Measurements from ENCODE around the gene NELFCD. TPM values are rescaled to one million over a fixed set of nuclear protein-coding genes. Genes with fewer than 3 reads are reported as not detected.

Gene NELFCD
- total and polyA plus RNA-seq, 9 of the 15 experiments (the other 6 are each of a cell fraction or from before 2014, with no cell fraction given) = 11.7 to 163 (median 96.5) TPM

DNA sequence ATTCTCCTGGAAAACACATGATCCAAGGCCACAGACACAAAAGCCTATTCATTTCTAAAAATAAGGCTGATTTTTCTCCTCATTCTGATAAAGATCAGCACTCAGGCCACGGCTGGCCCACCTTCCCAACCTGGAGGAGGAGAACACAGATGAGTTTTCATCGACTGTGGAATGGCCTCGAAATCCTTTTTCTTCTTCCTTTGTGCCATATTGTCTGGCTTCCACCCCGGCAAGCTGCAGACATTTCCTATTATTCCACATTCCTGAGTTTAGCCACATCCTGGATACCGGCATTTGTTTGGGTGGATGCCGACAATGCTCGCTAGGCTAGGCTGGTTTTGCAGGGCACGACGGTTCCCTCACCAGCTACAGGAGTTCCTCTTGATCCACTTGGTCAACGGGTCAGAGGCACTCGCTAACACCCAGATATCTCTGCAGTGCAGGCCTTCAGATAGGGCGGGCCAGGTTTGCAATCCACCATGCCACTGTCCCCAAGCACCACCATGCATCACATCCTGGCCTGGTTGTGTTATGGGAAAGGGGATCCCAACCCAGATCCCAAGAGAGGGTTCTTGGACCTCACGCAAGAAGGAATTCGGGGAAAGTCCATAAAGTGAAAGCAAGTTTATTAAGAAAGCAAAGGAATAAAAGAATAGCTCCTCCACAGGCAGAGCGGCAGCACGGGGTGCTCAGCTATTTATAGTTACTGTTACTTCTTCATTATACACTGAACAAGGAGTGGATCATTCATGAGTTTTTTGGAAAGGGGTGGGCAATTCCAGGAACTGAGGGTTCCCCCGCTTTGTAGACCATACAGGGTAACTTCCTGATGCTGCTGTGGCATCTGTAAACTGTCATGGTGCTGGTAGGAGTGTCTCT, 30.2 kb downstream of the NELFCD start (continued):
- TF ChIP-seq CCNT2 (IDR thresholded peaks at IDR 0.05; ENCODE audit: borderline replicate concordance, extremely low read depth, insufficient read length, low read depth, low read length) = no peak
- no peak for TF ChIP-seq WHSC1 (IDR thresholded peaks at IDR 0.05; ENCODE audit: low read length)
- TF ChIP-seq MTA1 (IDR thresholded peaks at IDR 0.05; ENCODE audit: borderline replicate concordance) = peak; percentile 44; the same call in 1 of the 2 replicates
- TF ChIP-seq, protein P1, sequence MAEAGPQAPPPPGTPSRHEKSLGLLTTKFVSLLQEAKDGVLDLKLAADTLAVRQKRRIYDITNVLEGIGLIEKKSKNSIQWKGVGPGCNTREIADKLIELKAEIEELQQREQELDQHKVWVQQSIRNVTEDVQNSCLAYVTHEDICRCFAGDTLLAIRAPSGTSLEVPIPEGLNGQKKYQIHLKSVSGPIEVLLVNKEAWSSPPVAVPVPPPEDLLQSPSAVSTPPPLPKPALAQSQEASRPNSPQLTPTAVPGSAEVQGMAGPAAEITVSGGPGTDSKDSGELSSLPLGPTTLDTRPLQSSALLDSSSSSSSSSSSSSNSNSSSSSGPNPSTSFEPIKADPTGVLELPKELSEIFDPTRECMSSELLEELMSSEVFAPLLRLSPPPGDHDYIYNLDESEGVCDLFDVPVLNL (CRISPR knock-in tag; IDR thresholded peaks at IDR 0.05; ENCODE audit: low read depth) = no peak
- TF ChIP-seq, protein P2, sequence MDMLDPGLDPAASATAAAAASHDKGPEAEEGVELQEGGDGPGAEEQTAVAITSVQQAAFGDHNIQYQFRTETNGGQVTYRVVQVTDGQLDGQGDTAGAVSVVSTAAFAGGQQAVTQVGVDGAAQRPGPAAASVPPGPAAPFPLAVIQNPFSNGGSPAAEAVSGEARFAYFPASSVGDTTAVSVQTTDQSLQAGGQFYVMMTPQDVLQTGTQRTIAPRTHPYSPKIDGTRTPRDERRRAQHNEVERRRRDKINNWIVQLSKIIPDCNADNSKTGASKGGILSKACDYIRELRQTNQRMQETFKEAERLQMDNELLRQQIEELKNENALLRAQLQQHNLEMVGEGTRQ (CRISPR knock-in tag; IDR thresholded peaks at IDR 0.05) = no peak
- no peak; the same call in 1 of the 2 replicates for TF ChIP-seq JUND (IDR thresholded peaks at IDR 0.05; ENCODE audit: borderline replicate concordance, low read depth, low read length)
- TF ChIP-seq JUND (tag; IDR thresholded peaks at IDR 0.05; ENCODE audit: borderline replicate concordance, low read depth, low read length) = no peak
- TF ChIP-seq, protein P3, sequence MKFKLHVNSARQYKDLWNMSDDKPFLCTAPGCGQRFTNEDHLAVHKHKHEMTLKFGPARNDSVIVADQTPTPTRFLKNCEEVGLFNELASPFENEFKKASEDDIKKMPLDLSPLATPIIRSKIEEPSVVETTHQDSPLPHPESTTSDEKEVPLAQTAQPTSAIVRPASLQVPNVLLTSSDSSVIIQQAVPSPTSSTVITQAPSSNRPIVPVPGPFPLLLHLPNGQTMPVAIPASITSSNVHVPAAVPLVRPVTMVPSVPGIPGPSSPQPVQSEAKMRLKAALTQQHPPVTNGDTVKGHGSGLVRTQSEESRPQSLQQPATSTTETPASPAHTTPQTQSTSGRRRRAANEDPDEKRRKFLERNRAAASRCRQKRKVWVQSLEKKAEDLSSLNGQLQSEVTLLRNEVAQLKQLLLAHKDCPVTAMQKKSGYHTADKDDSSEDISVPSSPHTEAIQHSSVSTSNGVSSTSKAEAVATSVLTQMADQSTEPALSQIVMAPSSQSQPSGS (CRISPR knock-in tag; IDR thresholded peaks at IDR 0.05) = no peak
- no peak for TF ChIP-seq ZNF507 (tag; conservative IDR thresholded peaks at IDR 0.05)
- TF ChIP-seq MEIS2 (IDR thresholded peaks at IDR 0.05; ENCODE audit: partially characterized antibody) = no peak
- no peak for TF ChIP-seq BRD4 (IDR thresholded peaks at IDR 0.05)
- TF ChIP-seq MTA3 (IDR thresholded peaks at IDR 0.05; ENCODE audit: borderline replicate concordance) = peak; percentile 41; the same call in 1 of the 2 replicates
- no peak for TF ChIP-seq ZBED1 (IDR thresholded peaks at IDR 0.05)
- peak; percentile 30 for TF ChIP-seq EP300 (IDR thresholded peaks at IDR 0.05; ENCODE audit: low read length)
- TF ChIP-seq, protein P4, sequence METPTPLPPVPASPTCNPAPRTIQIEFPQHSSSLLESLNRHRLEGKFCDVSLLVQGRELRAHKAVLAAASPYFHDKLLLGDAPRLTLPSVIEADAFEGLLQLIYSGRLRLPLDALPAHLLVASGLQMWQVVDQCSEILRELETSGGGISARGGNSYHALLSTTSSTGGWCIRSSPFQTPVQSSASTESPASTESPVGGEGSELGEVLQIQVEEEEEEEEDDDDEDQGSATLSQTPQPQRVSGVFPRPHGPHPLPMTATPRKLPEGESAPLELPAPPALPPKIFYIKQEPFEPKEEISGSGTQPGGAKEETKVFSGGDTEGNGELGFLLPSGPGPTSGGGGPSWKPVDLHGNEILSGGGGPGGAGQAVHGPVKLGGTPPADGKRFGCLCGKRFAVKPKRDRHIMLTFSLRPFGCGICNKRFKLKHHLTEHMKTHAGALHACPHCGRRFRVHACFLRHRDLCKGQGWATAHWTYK (CRISPR knock-in tag; IDR thresholded peaks at IDR 0.05) = no peak
- peak; percentile 22; the same call in 1 of the 2 replicates for TF ChIP-seq NFIC (IDR thresholded peaks at IDR 0.05)
- no peak for TF ChIP-seq PTRF (tag; IDR thresholded peaks at IDR 0.05)
- TF ChIP-seq CBX8 (IDR thresholded peaks at IDR 0.05; ENCODE audit: borderline replicate concordance, extremely low read depth, low read depth, low read length, poor library complexity, severe bottlenecking) = no peak
- TF ChIP-seq, protein P5, sequence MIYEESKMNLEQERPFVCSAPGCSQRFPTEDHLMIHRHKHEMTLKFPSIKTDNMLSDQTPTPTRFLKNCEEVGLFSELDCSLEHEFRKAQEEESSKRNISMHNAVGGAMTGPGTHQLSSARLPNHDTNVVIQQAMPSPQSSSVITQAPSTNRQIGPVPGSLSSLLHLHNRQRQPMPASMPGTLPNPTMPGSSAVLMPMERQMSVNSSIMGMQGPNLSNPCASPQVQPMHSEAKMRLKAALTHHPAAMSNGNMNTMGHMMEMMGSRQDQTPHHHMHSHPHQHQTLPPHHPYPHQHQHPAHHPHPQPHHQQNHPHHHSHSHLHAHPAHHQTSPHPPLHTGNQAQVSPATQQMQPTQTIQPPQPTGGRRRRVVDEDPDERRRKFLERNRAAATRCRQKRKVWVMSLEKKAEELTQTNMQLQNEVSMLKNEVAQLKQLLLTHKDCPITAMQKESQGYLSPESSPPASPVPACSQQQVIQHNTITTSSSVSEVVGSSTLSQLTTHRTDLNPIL (CRISPR knock-in tag; IDR thresholded peaks at IDR 0.05) = no peak
- no peak for TF ChIP-seq ZFX (CRISPR knock-in tag; IDR thresholded peaks at IDR 0.05)
- TF ChIP-seq ZBTB17 (CRISPR knock-in tag; IDR thresholded peaks at IDR 0.05) = no peak
- TF ChIP-seq ELF4 (CRISPR knock-in tag; IDR thresholded peaks at IDR 0.05) = no peak
- no peak for TF ChIP-seq PHF20 (IDR thresholded peaks at IDR 0.05; ENCODE audit: partially characterized antibody)
